BE2C (cell line): ENCODE measurements around the gene GAGE12H.

Experiments
- DNase-seq: peaks from one replicate; pipeline ENCODE4 v3.0.0-alpha.2; 2020
- H3K27me3 ChIP-seq: fragments of 250-450 bp; sonication (Bioruptor Pico); 2 replicates; pipeline ENCODE4 v1.5.1; 2020; ENCODE audit warnings: mild to moderate bottlenecking
- H3K36me3 ChIP-seq: fragments of 250-450 bp; sonication (Bioruptor Pico); 2 replicates; pipeline ENCODE4 v1.5.1; 2020; ENCODE audit warnings: mild to moderate bottlenecking
- H3K4me1 ChIP-seq: fragments of 250-450 bp; sonication (Bioruptor Pico); 2 replicates; pipeline ENCODE4 v1.5.1; 2020
- H3K4me3 ChIP-seq: 2 replicates; pipeline ENCODE4 v1.5.1; 2011; ENCODE audit warnings: low read depth, low read length
- H3K9me3 ChIP-seq: fragments of 250-450 bp; sonication (Bioruptor Pico); 2 replicates; pipeline ENCODE4 v1.5.1; 2020
- TF ChIP-seq, protein P1 (sequence below): IDR thresholded peaks from 2 replicates; pipeline ENCODE4 v1.5.1; 2012; ENCODE audit warnings: mild to moderate bottlenecking, low read depth, low read length

GAGE12H gene

DNA sequence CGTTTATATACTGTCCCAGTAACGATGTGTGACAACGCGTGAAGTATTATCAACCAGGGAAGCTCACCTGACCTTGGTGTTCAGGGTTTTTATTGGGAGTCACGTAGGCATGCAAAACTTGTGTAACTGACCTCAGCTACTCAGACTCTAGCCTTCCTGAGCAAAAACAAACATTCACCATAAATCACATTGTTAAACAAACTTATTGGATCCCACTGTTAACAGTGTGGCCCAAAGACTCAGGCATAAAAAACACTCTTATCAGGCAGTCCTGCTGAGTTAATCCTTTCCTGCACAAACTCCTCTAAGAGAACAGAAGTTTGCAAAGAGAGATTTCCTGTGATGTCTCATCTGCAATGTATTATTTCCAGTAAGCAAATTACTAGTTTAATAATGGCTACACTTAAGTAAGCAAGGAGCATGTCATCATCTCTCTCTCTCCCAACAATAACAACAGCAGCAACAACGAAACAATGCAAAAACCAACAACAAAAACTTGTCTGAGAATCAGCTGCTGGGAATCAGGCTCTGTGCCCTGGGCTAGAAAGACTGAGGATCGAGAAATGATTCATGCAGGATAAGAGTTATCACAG lies 31.1 kb downstream of the GAGE12H start:
- TF ChIP-seq, protein P1, sequence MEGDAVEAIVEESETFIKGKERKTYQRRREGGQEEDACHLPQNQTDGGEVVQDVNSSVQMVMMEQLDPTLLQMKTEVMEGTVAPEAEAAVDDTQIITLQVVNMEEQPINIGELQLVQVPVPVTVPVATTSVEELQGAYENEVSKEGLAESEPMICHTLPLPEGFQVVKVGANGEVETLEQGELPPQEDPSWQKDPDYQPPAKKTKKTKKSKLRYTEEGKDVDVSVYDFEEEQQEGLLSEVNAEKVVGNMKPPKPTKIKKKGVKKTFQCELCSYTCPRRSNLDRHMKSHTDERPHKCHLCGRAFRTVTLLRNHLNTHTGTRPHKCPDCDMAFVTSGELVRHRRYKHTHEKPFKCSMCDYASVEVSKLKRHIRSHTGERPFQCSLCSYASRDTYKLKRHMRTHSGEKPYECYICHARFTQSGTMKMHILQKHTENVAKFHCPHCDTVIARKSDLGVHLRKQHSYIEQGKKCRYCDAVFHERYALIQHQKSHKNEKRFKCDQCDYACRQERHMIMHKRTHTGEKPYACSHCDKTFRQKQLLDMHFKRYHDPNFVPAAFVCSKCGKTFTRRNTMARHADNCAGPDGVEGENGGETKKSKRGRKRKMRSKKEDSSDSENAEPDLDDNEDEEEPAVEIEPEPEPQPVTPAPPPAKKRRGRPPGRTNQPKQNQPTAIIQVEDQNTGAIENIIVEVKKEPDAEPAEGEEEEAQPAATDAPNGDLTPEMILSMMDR: no peak
- H3K36me3 ChIP-seq: no peaks in the 10 kb centered on the region
- no peaks in the 10 kb centered on the region for H3K4me1 ChIP-seq
- no peak for DNase-seq
- H3K4me3 ChIP-seq: no peak overlapping the region
- H3K27me3 ChIP-seq: no peaks in the 10 kb centered on the region
- H3K9me3 ChIP-seq: no peaks in the 10 kb centered on the region

DNA sequence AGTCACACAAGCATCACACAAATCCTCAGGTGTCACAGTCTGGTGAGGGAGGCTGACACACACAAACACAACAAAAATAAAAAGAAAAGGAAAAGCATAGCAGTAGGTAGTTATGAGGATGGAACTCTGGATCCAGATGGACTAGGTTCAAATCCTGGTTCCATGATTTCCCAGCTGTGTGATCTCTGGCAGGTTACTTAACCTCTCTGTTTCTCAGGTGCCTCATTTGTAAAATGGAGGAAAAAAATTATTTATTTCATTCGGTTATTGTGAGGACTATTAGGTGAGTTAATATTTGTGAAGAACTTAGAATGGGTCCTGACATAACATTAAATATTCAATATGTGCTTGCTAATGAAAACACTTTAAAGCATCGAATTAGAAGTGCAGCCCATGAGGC lies 38.8 kb downstream of the GAGE12H start:
- no peaks in the 10 kb centered on the region for H3K4me1 ChIP-seq
- H3K9me3 ChIP-seq: no peaks in the 10 kb centered on the region
- H3K27me3 ChIP-seq: no peaks in the 10 kb centered on the region
- TF ChIP-seq, protein P1: no peak
- no peak overlapping the region for H3K4me3 ChIP-seq
- DNase-seq: no peak
- H3K36me3 ChIP-seq: no peaks in the 10 kb centered on the region

DNA sequence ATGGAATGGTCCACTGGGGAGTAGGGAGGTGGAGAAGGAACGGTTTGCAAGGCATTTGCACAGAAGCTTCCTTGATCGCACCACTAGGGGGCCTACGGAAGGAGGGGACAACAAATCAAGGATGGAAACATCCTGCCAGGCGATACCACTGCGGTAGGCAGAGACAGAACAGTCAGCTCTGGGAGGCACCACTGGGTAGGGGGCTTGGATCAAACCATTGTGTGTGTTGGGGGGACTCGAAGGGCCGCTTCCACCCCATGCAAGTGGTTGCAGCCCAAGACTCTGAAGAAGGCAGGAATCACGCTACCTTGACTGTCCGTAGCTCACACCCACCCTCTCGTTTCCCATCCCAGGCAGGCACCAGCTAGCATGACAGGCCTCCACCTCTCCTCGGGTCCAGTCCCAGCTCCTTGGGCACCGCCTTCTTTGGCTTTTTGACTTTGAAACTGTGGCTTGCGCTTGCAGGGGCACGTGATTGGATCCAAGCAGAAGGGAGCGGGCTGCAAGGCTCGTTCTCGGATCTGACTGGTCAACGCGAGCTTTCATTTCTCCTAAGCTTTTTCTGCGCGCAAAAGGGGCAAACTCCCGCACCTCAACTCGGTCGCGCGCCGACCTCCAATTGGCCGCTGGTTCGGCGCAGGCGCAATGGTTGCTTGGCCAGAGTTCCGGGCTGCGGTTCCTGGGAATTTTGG lies 47.5 kb downstream of the GAGE12H start:
- Histone ChIP-seq H3K4me1 (no peaks in the 10 kb centered on the region), H3K36me3 (no peaks in the 10 kb centered on the region), H3K9me3 (no peaks in the 10 kb centered on the region), H3K27me3 (no peaks in the 10 kb centered on the region), H3K4me3 (no peak overlapping the region)
- DNase-seq: peak; percentile 15
- TF ChIP-seq, protein P1: peak; percentile 40
